ENCODE data around the gene STK24. TPM values are rescaled to one million over a fixed set of nuclear protein-coding genes. Genes with fewer than 3 reads are reported as not detected.

The STK24 gene
- total RNA-seq, 1 donor from 2014 or later, result 56.2 TPM

DNA sequence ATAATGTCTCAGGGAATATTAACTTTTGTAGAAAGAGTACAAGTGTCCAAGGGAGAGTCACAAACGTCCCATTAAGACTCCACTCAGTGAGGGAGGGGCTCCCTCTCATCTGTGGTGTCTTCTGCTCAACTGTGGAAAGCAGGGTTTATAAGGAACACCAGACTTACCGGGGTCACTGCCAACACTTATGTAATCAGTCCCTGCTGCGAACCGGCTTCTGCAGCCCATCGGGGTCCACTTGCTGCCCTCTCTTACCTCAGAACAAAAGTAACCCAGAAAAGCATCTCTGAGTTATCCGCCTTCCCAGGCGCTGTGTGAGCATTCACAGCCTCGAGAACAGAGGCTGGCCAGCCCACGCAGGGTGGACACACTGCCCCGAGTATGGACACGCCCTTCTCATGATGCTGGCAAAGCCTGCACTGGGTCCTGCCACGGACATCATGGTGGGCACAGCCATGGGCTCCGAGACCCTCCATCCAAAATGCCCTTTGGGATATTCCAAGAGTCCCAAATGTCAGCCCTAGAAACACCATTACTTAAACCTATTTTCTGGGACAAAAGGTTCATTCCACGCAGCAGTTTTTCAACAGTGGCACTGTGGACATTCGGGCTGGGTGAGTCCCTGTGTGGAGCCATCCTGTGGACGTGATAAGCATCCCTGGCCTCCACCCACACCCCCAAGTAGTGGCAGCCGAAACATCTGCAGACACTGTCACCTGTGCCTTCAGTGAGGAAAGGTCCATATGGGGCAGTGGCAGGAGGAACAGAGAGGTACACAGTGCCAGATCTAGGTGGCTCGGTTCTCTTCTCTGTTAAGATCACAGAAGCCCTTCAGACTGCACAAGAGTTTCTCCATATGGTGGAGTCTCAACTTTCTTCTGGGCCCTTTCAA, 63.9 kb downstream of the STK24 start:
- DNase-seq (ENCODE audit: low read depth, low spot score), result no peak

DNA sequence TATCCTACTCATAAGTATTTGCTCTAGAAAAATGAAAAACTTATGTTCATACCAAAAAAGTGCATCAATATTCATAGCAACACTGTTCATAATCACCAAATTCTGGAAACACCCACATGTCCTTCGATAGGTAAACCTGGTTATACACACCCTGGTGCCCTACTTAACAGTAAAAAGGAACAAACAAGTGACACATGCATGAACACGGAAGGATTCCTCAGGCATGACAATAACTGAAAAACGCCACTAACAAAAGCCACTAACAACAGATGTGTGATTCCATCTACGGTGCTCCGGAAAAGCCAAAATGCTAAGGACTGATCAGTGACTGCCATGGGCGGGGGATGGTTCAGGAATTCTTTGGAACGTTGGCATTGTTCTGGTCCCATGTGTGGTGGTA, 65.5 kb downstream of the STK24 start:
- no peak for DNase-seq (ENCODE audit: low read depth, low spot score)

DNA sequence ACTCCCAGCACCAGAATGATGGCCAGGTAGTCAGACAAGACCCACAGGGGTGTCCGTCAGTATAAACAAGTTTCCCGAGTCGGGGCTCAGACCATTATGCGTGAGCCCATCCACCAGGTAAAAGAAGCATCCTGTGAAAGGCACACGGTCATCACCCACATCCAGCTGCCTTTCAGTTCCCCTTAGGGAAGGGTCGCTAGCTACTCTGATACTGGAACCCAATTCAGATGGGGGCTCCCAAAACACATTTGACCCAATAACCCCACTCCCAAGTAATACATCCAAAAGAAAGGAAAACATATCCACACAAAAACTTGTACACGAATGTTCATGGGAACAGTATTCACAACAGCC, 66.8 kb downstream of the STK24 start:
- DNase-seq (ENCODE audit: low read depth, low spot score), result no peak

DNA sequence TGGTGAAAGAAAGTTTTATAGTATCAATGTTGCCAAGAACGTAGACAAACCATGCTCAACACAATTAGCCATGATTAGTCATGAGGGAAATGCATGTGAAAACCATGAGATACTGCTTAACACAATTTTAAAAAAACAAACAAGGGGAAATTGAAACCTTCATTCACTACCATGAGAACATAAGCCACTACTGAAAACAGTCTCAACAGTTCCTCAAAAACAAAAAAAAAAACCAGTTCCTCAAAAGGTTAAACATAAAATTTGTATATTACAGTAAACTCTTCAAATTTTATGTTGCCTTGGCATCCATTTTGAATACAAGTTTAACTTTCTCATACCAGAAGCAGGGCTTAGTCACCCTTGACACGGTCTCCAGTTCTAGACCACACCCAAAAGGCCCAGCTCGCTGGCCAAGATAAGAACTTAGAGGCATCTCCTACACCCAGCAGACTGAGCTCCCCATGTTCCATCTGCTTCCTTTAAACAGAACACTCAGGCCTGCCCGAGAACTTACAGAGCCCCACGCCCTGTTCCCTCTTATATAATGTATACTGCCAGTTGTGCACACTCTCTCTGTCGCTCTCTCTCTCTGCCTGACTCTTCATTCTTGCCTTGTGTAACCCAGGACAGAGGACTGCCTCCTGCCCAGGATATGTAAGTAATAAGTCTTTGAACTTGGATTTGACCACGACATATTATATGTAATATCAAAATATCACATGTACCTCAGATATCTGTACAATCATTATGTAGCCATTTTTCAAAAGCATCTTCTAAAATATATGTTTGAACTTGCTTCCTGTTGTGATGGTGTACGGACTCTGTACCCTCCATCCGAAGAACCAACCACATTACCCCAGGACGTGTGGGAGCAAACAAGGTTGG, 67.4 kb downstream of the STK24 start:
- DNase-seq (ENCODE audit: low read depth, low spot score), result peak; percentile 75

DNA sequence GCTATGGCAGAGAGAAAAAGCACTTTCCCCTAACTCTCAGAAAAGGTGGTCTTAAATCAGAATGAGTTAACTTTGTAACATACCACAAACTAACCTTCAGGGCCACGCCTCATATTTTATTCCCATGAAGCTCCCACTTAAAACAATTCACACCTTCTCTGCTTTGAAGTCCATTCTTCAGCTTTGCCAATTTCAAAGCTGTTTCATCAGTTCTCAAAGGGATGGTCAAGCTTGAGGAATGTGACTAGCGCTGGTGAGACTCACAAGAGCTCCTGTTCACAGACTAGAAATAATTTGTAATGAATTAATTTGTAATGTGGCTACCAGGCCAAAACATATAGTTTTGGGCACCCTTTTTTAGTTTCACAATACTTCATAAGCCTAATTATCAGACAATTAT, 68.2 kb downstream of the STK24 start:
- no peak for DNase-seq (ENCODE audit: low read depth, low spot score)

DNA sequence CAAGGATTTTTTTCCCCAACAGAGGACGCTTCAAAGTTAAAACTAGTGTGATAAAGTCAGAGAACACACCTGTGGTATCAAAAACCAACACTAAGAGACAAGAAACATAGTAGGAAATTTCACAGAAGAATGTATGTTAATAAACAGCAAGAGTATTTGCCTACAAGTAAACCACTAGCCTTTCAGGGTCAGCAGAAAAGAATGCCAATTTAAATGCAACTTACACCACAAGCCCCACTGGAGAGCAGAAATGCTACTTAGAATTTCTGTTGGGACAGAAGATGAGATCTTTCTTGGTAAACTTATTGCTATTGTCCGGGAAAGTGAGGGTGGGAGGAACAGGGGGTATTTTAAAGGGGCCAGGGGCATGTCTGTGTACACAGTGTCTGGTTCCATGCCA, 68.6 kb downstream of the STK24 start:
- no peak for DNase-seq (ENCODE audit: low read depth, low spot score)

DNA sequence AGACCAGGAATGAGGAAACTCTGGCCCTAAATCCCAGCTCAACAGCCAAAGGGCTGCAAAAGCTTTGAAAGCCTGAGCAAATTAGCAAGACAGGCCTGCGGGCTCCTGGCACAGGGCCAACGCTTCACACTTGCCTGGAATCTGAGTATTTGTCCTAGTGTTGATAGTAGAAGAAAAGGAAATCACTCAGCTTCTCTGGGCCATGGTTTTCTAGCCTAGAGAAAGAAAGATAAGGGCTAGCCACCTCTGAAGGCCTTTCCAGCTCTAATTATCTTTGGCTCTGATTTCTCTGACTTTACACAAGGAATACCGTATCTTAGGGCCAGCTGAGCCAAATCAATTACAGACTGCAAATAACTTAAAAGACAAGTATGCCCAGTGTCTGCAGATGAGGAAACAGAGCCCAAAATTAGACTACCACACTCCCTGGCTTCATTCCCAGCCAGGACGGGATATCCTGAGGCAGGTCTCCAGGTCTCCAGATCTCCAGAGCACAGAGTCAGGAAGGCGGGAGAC, 69.6 kb downstream of the STK24 start:
- DNase-seq (ENCODE audit: low read depth, low spot score), result peak; percentile 74

DNA sequence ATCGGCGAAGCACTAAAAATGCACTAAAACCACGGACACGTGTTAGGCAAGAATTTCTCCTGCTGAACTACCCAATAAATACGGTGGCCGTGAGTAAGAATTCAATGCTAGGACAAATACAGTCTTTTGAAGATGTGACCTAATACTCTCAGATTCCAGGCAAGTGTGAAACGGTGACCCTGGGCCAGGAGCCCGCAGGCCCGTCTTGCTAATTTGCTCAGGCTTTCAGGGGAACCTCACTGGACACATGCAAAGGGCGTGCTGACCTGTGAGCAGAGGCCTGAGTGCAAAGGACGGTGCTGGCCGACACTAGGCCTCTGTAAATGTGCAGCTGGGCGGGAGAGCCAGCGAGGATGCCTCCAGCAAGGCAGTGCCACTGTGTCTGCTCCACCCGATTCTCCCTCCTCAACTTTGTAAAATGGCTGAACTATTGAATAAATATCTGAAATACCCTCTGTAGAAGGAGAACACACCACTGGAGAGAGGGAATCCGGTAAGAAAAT, 70.1 kb downstream of the STK24 start:
- no peak for DNase-seq (ENCODE audit: low read depth, low spot score)

DNA sequence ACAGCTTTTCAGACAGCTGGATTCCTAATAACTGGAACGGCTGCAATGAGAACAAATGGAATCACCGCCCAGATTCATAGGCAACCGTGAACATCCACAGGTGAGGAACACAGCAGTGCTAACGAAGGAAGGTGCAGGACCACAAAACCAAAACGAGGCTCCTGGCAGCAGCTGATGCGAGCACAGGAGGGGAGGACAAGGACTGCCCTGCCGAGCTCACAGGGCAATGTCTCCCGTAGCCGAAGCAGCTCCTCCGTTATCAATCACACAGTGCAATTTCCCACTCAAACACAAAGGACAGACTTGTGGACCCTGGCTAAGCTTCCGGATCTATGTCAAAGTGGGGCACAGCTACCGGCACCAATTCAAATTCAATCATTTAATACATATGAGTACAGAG, 70.6 kb downstream of the STK24 start:
- DNase-seq (ENCODE audit: low read depth, low spot score), result no peak

DNA sequence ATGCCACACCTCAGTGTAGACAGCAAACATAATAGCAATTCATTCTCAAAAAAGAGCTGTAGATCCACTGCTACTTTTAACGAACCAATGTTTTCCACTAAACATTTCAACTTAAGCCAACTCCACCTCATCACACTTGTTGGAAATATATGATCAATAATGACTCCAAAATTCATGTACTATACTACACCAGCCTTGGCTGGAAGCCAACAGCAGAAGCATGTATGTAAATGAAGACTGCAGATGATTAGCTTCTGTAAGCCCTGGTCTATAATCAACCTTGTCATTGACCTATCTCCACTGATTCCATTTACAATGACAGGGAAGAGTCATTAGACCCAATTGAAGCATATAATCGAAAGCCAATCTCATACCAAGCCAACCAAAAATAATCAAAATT, 71.7 kb downstream of the STK24 start:
- no peak for DNase-seq (ENCODE audit: low read depth, low spot score)

DNA sequence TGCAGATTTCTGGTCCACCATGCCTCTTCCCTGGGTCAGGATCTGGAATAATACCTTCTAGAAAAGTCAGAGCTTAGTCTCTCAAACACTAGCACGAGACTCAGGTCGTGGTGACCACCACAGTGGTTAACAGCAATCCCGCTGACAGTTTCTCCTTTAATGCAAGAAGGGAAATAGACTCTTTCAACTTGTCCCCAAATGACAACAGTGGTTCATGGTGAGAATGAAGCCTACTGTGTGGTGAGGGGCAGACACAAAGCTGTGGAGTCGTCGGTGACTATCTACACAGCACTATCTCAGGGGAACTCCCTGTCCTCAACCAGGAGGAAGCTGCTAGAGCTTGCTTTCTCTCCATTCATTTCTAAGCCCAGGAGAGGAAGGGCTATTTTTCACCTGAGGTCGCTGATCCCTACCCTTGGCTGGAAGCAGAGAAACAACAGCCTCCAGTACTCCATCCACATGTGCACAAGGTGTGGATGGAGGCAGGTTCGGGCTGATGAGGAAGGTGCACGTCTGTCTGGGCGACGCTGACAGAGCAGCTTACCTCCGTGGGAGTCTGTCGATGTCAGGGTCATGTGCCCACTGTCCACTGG, 72.4 kb downstream of the STK24 start:
- no peak for DNase-seq (ENCODE audit: low read depth, low spot score)

DNA sequence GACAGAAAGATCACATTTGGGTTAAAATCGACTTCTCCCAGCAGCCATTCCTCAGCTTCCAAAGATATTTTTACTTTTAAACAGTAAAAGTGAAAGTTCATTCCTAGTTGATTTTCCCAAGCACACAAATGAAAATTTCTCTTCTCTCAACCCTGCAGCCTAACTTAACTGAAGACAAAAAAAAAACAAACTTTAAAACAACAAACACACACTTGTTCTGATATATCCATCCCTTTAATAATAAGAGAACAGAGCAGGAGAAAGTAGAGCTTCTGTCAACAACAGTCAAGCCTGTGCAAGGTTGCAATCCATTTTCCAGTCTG, 72.9 kb downstream of the STK24 start:
- DNase-seq (ENCODE audit: low read depth, low spot score), result no peak

DNA sequence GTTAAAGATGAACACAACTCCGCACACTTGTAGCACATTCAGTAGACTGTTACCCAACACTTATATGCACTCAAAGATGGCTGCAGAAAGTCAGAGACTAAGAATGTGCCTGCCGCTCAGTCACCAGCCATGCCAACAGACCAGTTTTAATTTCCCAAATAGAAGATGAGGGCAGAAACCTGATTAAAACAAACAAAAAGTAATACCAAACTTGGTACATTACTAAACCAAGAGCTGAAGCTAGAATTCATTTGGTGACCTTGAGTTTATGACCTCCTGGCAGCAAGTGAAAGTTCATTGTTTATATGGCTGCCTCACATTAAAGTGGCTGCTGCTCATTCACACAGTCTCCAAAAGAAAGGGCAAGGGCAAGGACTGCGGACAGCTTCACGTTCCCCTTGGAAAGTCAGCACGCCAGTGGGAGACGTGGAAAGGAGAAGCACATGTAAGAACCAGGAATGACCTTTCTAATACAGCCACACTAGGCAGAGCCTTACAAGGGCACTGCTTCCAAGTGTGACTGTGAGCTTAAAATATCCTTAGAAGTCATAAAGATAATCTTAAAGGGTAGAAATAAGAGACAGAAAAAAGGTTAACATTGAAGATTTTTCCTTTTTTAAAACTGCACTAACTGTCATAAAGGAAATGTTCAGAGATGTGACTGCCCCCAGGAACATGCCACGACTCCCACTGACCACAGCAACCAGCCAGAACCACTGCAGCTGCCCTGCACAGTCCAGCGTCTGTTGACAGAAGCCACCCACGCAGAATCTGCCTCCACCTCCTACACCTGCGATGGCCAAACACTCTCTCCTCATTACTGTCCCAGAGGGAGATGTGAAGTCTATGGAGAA, 73.5 kb downstream of the STK24 start:
- DNase-seq (ENCODE audit: low read depth, low spot score), result no peak

DNA sequence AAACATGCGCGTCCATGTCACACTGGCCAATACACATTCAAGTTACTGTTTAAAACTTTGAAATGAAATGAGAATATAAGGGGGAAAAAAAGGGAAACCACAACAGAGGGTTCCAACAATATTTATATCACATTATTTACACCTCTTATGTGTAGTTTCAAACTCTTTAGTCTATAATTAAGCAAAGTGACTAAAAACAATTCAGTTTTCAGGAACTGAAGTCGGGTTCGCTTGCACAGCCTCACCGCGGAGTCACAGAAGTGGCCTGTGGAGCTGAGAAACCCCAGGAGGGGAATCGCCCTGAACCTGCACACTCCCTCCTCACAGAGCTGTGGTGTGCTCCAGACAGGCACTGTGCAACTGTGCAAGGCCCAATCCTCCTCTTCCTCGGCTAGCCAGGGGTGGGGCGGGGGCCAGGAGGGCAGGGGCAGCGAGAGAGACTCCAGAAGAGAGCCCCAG, 75.9 kb downstream of the STK24 start:
- no peak for DNase-seq (ENCODE audit: low read depth, low spot score)

DNA sequence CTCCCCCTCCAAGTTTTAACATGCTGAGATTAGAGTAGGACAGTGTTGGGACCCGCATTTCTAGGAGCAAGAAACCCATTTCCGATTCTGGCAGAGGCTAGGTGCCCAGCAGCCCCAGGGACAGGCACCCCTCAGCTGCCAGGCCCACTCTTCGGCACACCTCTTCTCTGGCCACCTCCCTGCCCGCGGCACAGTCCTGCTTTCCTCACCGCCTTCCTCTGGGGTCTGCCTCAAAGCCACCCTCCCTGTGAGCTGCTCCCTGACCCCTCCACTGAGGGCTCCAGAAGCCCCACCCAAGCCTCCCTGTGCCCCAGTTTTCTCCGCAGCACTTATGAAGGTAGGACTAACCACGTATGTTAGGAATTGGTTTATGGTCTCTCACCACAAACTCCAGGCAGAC, 79.9 kb downstream of the STK24 start:
- no peak for DNase-seq (ENCODE audit: low read depth, low spot score)

DNA sequence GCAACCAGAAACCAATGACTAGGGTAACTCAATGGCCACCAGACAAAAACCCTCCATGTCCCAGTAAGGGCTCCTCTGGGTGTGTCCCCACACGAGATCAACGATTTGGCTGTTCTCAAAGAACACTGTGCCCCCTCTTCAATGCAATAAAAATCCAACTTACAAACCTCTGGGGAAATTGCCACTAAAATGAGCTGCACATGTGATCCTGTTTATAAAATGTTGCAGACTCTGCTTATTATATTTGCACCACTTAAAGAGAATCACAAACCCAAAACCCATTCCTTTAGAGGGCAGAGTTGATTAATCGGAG, 80.5 kb downstream of the STK24 start:
- DNase-seq (ENCODE audit: low read depth, low spot score), result no peak

DNA sequence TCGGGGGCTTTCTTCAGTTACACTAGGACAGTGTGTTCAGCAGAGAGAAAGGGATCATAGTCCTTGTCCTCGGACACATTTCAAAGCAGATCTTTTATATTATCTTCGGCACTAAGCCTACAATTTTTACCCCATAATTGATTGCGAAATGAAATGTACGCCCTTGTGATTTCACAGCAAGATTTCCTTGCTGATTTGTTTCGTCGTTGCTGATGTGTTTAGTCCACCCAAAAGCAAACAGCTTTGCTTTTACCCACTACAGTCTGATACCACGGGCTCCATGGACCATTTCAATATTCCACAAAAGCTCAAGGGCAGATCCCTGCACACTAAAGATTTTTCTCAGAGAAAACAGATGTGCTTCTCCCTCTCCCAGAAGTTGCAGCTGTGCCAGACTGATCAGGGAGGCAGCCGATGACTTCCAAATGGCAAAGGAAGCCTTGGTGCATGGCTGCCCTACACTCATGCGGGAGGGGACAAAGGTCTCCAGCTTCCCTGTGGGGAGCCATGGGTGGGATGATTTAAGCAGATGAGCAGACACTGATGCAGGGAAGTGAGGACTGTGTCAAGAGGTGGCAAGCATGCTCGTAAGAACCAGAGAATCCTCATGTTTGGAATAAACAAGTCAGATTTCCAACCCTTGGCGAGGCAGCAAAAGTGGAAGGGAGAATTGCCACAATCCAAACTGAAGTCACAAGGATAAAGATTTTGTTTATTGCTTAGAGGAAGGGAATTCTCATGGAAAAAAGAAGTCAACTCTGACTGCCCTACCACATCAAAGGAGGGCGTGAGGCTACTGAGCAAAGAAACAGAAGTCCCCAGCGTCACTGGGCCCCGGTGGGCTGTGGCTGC, 81.1 kb downstream of the STK24 start:
- no peak for DNase-seq (ENCODE audit: low read depth, low spot score)

DNA sequence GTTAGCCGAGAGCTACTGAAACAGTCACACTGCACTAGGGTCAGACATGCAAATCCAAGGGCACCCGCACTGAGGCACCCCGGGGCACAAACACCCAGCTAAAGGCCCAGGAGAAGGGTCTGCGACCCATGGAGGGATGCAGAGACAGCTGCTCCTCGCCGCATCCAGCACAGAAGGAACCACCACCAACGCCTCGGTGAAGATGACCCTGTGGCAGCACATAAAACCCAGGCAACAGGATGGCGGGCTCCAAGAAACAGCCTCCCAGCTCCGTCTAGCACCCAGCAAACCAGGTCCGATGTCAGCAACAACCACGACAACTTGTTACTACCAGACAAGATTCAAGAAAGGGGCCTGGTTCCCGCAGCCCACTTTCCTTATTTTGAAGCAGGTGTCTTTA, 82.1 kb downstream of the STK24 start:
- DNase-seq (ENCODE audit: low read depth, low spot score), result no peak

DNA sequence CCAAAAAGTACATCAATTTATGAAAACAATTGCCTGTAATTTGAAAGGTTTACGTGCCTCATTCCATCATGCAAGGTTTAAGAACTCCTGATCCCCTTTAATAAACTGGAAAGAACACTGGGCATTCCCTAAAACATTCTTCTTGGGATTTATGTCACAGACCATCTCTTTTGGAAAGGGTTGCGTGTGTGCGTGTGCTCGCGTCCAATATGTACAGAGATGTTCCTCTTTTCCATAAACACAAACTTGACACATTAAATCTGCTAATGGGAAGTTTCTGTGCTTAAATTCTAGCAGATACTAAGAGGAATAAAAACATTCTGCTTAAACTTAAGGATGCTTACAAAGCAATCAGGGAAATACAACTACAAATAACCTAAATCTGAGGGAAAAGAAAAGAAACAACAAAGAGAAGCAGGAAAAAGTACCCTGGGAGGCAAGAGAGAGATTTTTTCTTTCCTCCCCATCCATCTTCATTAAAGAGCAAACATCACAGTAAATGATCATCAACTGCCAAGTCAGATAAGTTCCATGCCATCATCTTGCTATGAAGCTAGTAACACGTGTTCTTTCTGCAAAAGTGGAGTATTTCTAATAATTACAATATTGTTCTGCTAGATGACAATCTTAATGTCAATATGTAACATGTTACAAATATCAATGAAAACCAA, 83.7 kb downstream of the STK24 start:
- DNase-seq (ENCODE audit: low read depth, low spot score), result no peak

All from pulmonary artery endothelial cell (primary cell).